HepG2 (cell line): Measurements from ENCODE around the gene EFEMP2. TPM values are rescaled to one million over a fixed set of nuclear protein-coding genes. Genes with fewer than 3 reads are reported as not detected.
A peak's percentile ranks its signal among the peaks of the same experiment; 100 is the strongest.

Source experiments
- CENPX ChIP-seq: sonication (generic); formaldehyde crosslinking; IDR thresholded peaks from 2 replicates; pipeline ENCODE4 v1.9.0; 2021; ENCODE audit warnings: mild to moderate bottlenecking, missing genetic modification reagents, moderate library complexity
- MAFK ChIP-seq, 2 experiments: IDR thresholded peaks in 1 of 2; conservative IDR thresholded peaks in 1 of 2; 2 replicates each; pipeline ENCODE4 v1.6.1; 2011; ENCODE audit warnings: improper control_type of control experiment in 2 of 2, low read length in 2 of 2
- NBN ChIP-seq: fragments of 450-650 bp; conservative IDR thresholded peaks from 2 replicates; pipeline ENCODE4 v1.6.1; 2017
- RBM39 ChIP-seq: fragments of 200-400 bp; formaldehyde crosslinking; IDR thresholded peaks from one replicate; pipeline ENCODE4 v1.6.1; 2018; ENCODE audit warnings: antibody characterized with exemption, mild to moderate bottlenecking, low read depth, low read length; ENCODE audit not compliant: poor library complexity, severe bottlenecking
- RCOR2 ChIP-seq: IDR thresholded peaks from 2 replicates; pipeline ENCODE4 v1.6.1; 2016; ENCODE audit warnings: missing biosample characterization, missing genetic modification reagents
- TCF12 ChIP-seq, 2 experiments: fragments of 450-650 bp in 1 of 2; sonication (generic) in 1 of 2; formaldehyde crosslinking in 1 of 2; IDR thresholded peaks; 2 replicates each; pipeline versions ENCODE4 v1.6.1 to v1.8.0; 2017 to 2022; ENCODE audit warnings: antibody characterized with exemption in 1 of 2, mild to moderate bottlenecking in 1 of 2, missing genetic modification reagents in 1 of 2, moderate library complexity in 1 of 2
- ZMYM2 ChIP-seq: sonication (generic); formaldehyde crosslinking; IDR thresholded peaks from 2 replicates; pipeline ENCODE4 v1.8.0; 2022; ENCODE audit warnings: mild to moderate bottlenecking, missing genetic modification reagents
- ZNF160 ChIP-seq: sonication (generic); formaldehyde crosslinking; IDR thresholded peaks from 2 replicates; pipeline ENCODE4 v1.8.0; 2022; ENCODE audit warnings: mild to moderate bottlenecking, inconsistent platforms, missing genetic modification reagents
- ZNF251 ChIP-seq: sonication (generic); formaldehyde crosslinking; IDR thresholded peaks from 2 replicates; pipeline ENCODE4 v1.9.0; 2021; ENCODE audit warnings: mild to moderate bottlenecking, missing genetic modification reagents
- ZNF547 ChIP-seq: sonication (generic); formaldehyde crosslinking; IDR thresholded peaks from 2 replicates; pipeline ENCODE4 v1.5.1; 2020; ENCODE audit warnings: mild to moderate bottlenecking, missing genetic modification reagents
- ZSCAN20 ChIP-seq: sonication (generic); formaldehyde crosslinking; IDR thresholded peaks from 2 replicates; pipeline ENCODE4 v1.4.0; 2020; ENCODE audit warnings: missing genetic modification reagents, mild to moderate bottlenecking, borderline replicate concordance
- polyA plus RNA-seq, 8 experiments: library from polyadenylated mRNA; depleted of rRNA in 3 of 8; stranded (reverse) in 7 of 8; unstranded in 1 of 8; fragments of >200 nt; fragmentation: Illumina TruSeq in 4 of 8; extraction: Trizol in 4 of 8; gene quantifications; 2 replicates each; pipeline versions ENCODE4 v1.2.1 to v1.2.3, GENCODE V29; 2011 to 2016; ENCODE audit warnings: low read depth in 4 of 8, missing spikeins in 1 of 8, mixed read lengths in 1 of 8; ENCODE audit not compliant: insufficient read depth in 1 of 8
- total RNA-seq, 5 experiments: library from RNA; depleted of rRNA; stranded (reverse); fragments of >200 nt; fragmentation: Illumina TruSeq; extraction: Trizol; gene quantifications; 2 replicates each; pipeline ENCODE4 v1.2.3, GENCODE V29; 2016; ENCODE audit warnings: low read depth in 1 of 5
- TF ChIP-seq, protein P1 (sequence below), 2 experiments: fragments of 450-650 bp in 1 of 2; sonication (generic) in 1 of 2; formaldehyde crosslinking in 1 of 2; IDR thresholded peaks; 2 replicates each; pipeline versions ENCODE4 v1.6.1 to v1.8.0; 2016 to 2022; ENCODE audit warnings: antibody characterized with exemption in 1 of 2, mild to moderate bottlenecking in 1 of 2, missing genetic modification reagents in 1 of 2
- TF ChIP-seq, protein P2 (sequence below): sonication (generic); formaldehyde crosslinking; IDR thresholded peaks from 2 replicates; pipeline ENCODE4 v1.4.0; 2020; ENCODE audit warnings: missing genetic modification reagents
- TF ChIP-seq, protein P3 (sequence below): sonication (generic); formaldehyde crosslinking; conservative IDR thresholded peaks from 2 replicates; pipeline ENCODE4 v1.8.0; 2022; ENCODE audit warnings: low read depth, missing genetic modification reagents
- TF ChIP-seq, protein P4 (sequence below): sonication (generic); formaldehyde crosslinking; IDR thresholded peaks from 2 replicates; pipeline ENCODE4 v1.5.0; 2020; ENCODE audit warnings: missing genetic modification reagents

The EFEMP2 gene
- total and polyA plus RNA-seq, 2 of the 13 experiments (the other 11 are each of a cell fraction or from before 2014, with no cell fraction given) = 7.4 to 29.7 TPM

DNA sequence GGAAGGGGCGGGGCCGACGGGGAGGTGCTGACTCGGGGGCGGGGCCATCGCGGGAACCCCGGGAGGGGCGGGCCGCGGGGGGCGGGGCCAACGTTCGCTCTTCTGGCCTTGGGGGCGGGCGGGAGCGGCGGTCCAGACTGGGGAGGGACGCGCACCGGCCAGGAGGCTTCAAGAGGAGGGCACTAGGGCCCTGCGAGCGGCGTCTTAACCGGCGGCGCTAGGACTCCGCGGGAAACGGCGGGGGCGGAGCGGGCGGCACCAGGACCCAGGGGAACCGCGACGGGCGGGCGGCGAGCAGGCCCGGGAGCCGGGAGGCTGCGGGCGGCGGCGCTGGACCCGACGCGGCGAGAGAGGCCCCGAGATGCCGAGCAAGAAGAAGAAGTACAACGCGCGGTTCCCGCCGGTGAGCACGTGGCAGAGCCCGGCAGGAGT, 46.6 kb upstream of the EFEMP2 start, which contains the start of gene DRAP1 (continued):
- TF ChIP-seq, protein P1, sequence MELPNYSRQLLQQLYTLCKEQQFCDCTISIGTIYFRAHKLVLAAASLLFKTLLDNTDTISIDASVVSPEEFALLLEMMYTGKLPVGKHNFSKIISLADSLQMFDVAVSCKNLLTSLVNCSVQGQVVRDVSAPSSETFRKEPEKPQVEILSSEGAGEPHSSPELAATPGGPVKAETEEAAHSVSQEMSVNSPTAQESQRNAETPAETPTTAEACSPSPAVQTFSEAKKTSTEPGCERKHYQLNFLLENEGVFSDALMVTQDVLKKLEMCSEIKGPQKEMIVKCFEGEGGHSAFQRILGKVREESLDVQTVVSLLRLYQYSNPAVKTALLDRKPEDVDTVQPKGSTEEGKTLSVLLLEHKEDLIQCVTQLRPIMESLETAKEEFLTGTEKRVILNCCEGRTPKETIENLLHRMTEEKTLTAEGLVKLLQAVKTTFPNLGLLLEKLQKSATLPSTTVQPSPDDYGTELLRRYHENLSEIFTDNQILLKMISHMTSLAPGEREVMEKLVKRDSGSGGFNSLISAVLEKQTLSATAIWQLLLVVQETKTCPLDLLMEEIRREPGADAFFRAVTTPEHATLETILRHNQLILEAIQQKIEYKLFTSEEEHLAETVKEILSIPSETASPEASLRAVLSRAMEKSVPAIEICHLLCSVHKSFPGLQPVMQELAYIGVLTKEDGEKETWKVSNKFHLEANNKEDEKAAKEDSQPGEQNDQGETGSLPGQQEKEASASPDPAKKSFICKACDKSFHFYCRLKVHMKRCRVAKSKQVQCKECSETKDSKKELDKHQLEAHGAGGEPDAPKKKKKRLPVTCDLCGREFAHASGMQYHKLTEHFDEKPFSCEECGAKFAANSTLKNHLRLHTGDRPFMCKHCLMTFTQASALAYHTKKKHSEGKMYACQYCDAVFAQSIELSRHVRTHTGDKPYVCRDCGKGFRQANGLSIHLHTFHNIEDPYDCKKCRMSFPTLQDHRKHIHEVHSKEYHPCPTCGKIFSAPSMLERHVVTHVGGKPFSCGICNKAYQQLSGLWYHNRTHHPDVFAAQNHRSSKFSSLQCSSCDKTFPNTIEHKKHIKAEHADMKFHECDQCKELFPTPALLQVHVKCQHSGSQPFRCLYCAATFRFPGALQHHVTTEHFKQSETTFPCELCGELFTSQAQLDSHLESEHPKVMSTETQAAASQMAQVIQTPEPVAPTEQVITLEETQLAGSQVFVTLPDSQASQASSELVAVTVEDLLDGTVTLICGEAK (IDR thresholded peaks at IDR 0.05) = no peak
- TF ChIP-seq, protein P1 (CRISPR knock-in tag; IDR thresholded peaks at IDR 0.05) = no peak
- TF ChIP-seq ZNF251 (CRISPR knock-in tag) (no peak), CENPX (CRISPR knock-in tag) (no peak), MAFK (conservative IDR thresholded peaks at IDR 0.05 in 1 of 2, IDR thresholded peaks at IDR 0.05 in 1 of 2; ENCODE audit: low read length in 2 of 2) (no peak), TCF12 (IDR thresholded peaks at IDR 0.05) (no peak), TCF12 (CRISPR knock-in tag; IDR thresholded peaks at IDR 0.05) (no peak), NBN (no peak), ZSCAN20 (CRISPR knock-in tag) (peak; percentile 78; the same call in 1 of the 2 replicates), ZMYM2 (no peak), RBM39 (no peak), RCOR2 (CRISPR knock-in tag) (no peak), ZNF547 (CRISPR knock-in tag) (peak; percentile 57; the same call in 1 of the 2 replicates), ZNF160 (CRISPR knock-in tag) (0 out of 2 replicates have a peak, but pooled peaks have one; percentile 64)
- TF ChIP-seq, protein P2, sequence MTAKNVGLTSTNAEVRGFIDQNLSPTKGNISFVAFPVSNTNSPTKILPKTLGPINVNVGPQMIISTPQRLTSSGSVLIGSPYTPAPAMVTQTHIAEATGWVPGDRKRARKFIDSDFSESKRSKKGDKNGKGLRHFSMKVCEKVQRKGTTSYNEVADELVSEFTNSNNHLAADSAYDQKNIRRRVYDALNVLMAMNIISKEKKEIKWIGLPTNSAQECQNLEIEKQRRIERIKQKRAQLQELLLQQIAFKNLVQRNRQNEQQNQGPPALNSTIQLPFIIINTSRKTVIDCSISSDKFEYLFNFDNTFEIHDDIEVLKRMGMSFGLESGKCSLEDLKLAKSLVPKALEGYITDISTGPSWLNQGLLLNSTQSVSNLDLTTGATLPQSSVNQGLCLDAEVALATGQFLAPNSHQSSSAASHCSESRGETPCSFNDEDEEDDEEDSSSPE (CRISPR knock-in tag) = peak; percentile 86
- TF ChIP-seq, protein P3, sequence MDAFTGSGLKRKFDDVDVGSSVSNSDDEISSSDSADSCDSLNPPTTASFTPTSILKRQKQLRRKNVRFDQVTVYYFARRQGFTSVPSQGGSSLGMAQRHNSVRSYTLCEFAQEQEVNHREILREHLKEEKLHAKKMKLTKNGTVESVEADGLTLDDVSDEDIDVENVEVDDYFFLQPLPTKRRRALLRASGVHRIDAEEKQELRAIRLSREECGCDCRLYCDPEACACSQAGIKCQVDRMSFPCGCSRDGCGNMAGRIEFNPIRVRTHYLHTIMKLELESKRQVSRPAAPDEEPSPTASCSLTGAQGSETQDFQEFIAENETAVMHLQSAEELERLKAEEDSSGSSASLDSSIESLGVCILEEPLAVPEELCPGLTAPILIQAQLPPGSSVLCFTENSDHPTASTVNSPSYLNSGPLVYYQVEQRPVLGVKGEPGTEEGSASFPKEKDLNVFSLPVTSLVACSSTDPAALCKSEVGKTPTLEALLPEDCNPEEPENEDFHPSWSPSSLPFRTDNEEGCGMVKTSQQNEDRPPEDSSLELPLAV (CRISPR knock-in tag) = no peak
- TF ChIP-seq, protein P4, sequence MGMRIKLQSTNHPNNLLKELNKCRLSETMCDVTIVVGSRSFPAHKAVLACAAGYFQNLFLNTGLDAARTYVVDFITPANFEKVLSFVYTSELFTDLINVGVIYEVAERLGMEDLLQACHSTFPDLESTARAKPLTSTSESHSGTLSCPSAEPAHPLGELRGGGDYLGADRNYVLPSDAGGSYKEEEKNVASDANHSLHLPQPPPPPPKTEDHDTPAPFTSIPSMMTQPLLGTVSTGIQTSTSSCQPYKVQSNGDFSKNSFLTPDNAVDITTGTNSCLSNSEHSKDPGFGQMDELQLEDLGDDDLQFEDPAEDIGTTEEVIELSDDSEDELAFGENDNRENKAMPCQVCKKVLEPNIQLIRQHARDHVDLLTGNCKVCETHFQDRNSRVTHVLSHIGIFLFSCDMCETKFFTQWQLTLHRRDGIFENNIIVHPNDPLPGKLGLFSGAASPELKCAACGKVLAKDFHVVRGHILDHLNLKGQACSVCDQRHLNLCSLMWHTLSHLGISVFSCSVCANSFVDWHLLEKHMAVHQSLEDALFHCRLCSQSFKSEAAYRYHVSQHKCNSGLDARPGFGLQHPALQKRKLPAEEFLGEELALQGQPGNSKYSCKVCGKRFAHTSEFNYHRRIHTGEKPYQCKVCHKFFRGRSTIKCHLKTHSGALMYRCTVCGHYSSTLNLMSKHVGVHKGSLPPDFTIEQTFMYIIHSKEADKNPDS (CRISPR knock-in tag) = no peak
